Measurements from ENCODE around the gene NT5DC1.

The NT5DC1 gene

GRCh38 chr6:116062496-116062895 lies 38.2 kb upstream of the NT5DC1 start:
- DNase-seq (ENCODE audit: extremely low read depth, low read depth), result no peak
- TF ChIP-seq CTCF (IDR thresholded peaks at IDR 0.05; ENCODE audit: low read depth, low read length, missing control alignments), result no peak
- H3K4me3 ChIP-seq (replicated peaks; ENCODE audit: low read depth, low read length), result no peak overlapping the region

- DNase-seq (ENCODE audit: extremely low read depth, low read depth), result no peak
- no peak overlapping the region for H3K4me3 ChIP-seq (replicated peaks; ENCODE audit: low read depth, low read length)
- TF ChIP-seq CTCF (IDR thresholded peaks at IDR 0.05; ENCODE audit: low read depth, low read length, missing control alignments), result no peak
Measured at GRCh38 chr6:116064666-116065065, 36.0 kb upstream of the NT5DC1 start.

- no peak overlapping the region for H3K4me3 ChIP-seq (replicated peaks; ENCODE audit: low read depth, low read length)
- no peak for DNase-seq (ENCODE audit: extremely low read depth, low read depth)
- TF ChIP-seq CTCF (IDR thresholded peaks at IDR 0.05; ENCODE audit: low read depth, low read length, missing control alignments), result no peak
Measured at GRCh38 chr6:116066789-116067188, 33.9 kb upstream of the NT5DC1 start.

GRCh38 chr6:116070101-116070500 lies 30.6 kb upstream of the NT5DC1 start:
- no peak for DNase-seq (ENCODE audit: extremely low read depth, low read depth)
- no peak for TF ChIP-seq CTCF (IDR thresholded peaks at IDR 0.05; ENCODE audit: low read depth, low read length, missing control alignments)
- H3K4me3 ChIP-seq (replicated peaks; ENCODE audit: low read depth, low read length), result no peak overlapping the region

- no peak for TF ChIP-seq CTCF (IDR thresholded peaks at IDR 0.05; ENCODE audit: low read depth, low read length, missing control alignments)
Measured at GRCh38 chr6:116070616-116071389, 29.9 kb upstream of the NT5DC1 start.

GRCh38 chr6:116072368-116072767 lies 28.3 kb upstream of the NT5DC1 start:
- DNase-seq (ENCODE audit: extremely low read depth, low read depth), result no peak
- no peak for TF ChIP-seq CTCF (IDR thresholded peaks at IDR 0.05; ENCODE audit: low read depth, low read length, missing control alignments)
- H3K4me3 ChIP-seq (replicated peaks; ENCODE audit: low read depth, low read length), result no peak overlapping the region

More at GRCh38 chr6:116070616-116071389, 29.9 kb upstream of the NT5DC1 start:
- no peak overlapping the region for H3K4me3 ChIP-seq (replicated peaks; ENCODE audit: low read depth, low read length)
- DNase-seq (ENCODE audit: extremely low read depth, low read depth), result no peak
